CD4-positive, alpha-beta T cell (primary cell): ENCODE data around the gene SF3A2. TPM values are rescaled to one million over a fixed set of nuclear protein-coding genes. Genes with fewer than 3 reads are reported as not detected.

Source experiments
- ATAC-seq: fragments of 200-7000 bp; cut with Tn5 transposase; one replicate; pipeline ENCODE4 v1.10.0; 2022; ENCODE audit warnings: mild to moderate bottlenecking; ENCODE audit not compliant: poor library complexity
- CTCF ChIA-PET: fragments of 350-600 bp; sonication (Branson Sonifier 250); formaldehyde crosslinking; loops from one replicate; lab custom pipeline; 2021; ENCODE audit warnings: antibody characterized with exemption, inconsistent platforms; lab: Charles Lee
- POLR2A ChIA-PET: fragments of 350-600 bp; sonication (Branson Sonifier 250); formaldehyde crosslinking; loops from one replicate; lab custom pipeline; 2021; ENCODE audit warnings: antibody characterized with exemption, inconsistent platforms; lab: Charles Lee
- DNase-seq, 14 experiments: peaks; one replicate each; pipeline ENCODE4 v3.0.0-alpha.2; 2013 to 2020; ENCODE audit warnings: mixed read lengths in 2 of 14
- H3K27ac ChIP-seq, 2 donors: one replicate each; pipeline versions ENCODE4 v1.5.1 to v1.7.0; 2013; ENCODE audit warnings: low read length in 2 of 2, low read depth in 1 of 2, mild to moderate bottlenecking in 1 of 2
- H3K27me3 ChIP-seq, 2 experiments: 1 replicate in 1 of 2; 2 replicates in 1 of 2; pipeline versions ENCODE4 v1.6.1 to v1.7.0; 2013; ENCODE audit warnings: low read length in 2 of 2, control low read depth in 1 of 2, mild to moderate bottlenecking in 1 of 2, moderate library complexity in 1 of 2; ENCODE audit not compliant: insufficient read depth in 2 of 2, control insufficient read depth in 1 of 2
- H3K36me3 ChIP-seq: one replicate; pipeline ENCODE4 v1.6.1; 2013; ENCODE audit warnings: low read length, control low read depth; ENCODE audit not compliant: insufficient read depth
- H3K4me1 ChIP-seq: one replicate; pipeline ENCODE4 v1.6.1; 2013; ENCODE audit warnings: low read length, control low read depth; ENCODE audit not compliant: insufficient read depth
- H3K4me3 ChIP-seq: one replicate; pipeline ENCODE4 v1.5.1; 2013; ENCODE audit warnings: mild to moderate bottlenecking, low read length, moderate library complexity
- H3K9me3 ChIP-seq, 2 experiments: 1 replicate in 1 of 2; 2 replicates in 1 of 2; pipeline versions ENCODE4 v1.6.1 to v1.7.0; 2013; ENCODE audit warnings: low read length in 2 of 2, mild to moderate bottlenecking in 2 of 2, control low read depth in 1 of 2, moderate library complexity in 1 of 2; ENCODE audit not compliant: control insufficient read depth in 1 of 2, insufficient read depth in 1 of 2
- H3K27ac Mint-ChIP-seq: one replicate; pipeline ENCODE4 v1.8.0; 2020; ENCODE audit warnings: mixed read lengths
- H3K27me3 Mint-ChIP-seq: one replicate; pipeline ENCODE4 v1.8.0; 2021; ENCODE audit warnings: mixed read lengths
- H3K36me3 Mint-ChIP-seq: one replicate; pipeline ENCODE4 v1.8.0; 2021; ENCODE audit warnings: low read depth, mixed read lengths
- H3K4me1 Mint-ChIP-seq: one replicate; pipeline ENCODE4 v1.8.0; 2021; ENCODE audit warnings: low read depth, mixed read lengths
- H3K4me3 Mint-ChIP-seq: one replicate; pipeline ENCODE4 v1.8.0; 2020; ENCODE audit warnings: mild to moderate bottlenecking, mixed read lengths
- H3K9me3 Mint-ChIP-seq: one replicate; pipeline ENCODE4 v1.8.0; 2020; ENCODE audit warnings: mixed read lengths
- CTCF ChIP-seq: fragments of 200-600 bp; IDR thresholded peaks from one replicate; pipeline ENCODE4 v1.8.0; 2022; ENCODE audit warnings: antibody characterized with exemption, mild to moderate bottlenecking
- intact Hi-C, 2 experiments: fragments of 100-400 bp; cut with DNase I in 1 of 2; cut with micrococcal nuclease in 1 of 2; formaldehyde crosslinking; loops; one replicate each; pipeline versions ENCODE4 v1.15.1 to v1.9.0; 2023 to 2025; cut with DNase I, micrococcal nuclease
- total RNA-seq, 174 experiments: library from RNA in 2 of 174; stranded (reverse) in 2 of 174; gene quantifications; one replicate each; pipeline ENCODE4 v1.2.3 and lab custom pipeline; 2021 to 2026

The SF3A2 gene
- total RNA-seq, 2 experiments from 2014 or later = 186 to 194 TPM

- H3K4me1 Mint-ChIP-seq = peaks cover 4% of the 10 kb centered on the region
- DNase-seq (no peak), ATAC-seq (no peak)
- peaks cover 20 to 23% of the 10 kb centered on the region in 2 experiments for H3K27me3 ChIP-seq
- peaks cover 0 to 5% of the 10 kb centered on the region in 2 experiments for H3K9me3 ChIP-seq
- no peak overlapping the region for H3K27ac ChIP-seq
- peaks cover 44% of the 10 kb centered on the region for H3K4me1 ChIP-seq
- H3K4me3 ChIP-seq = no peak overlapping the region
- no peak for TF ChIP-seq CTCF
- peaks cover 63% of the 10 kb centered on the region for H3K36me3 ChIP-seq
- H3K36me3 Mint-ChIP-seq = peaks cover 38% of the 10 kb centered on the region
- H3K4me3 Mint-ChIP-seq = no peak overlapping the region
- no peak overlapping the region for H3K27ac Mint-ChIP-seq
- ChIA-PET POLR2A (no interaction called here), CTCF (no interaction called here)
- intact Hi-C loops = no loop called here
- no peaks in the 10 kb centered on the region for H3K9me3 Mint-ChIP-seq
- no peaks in the 10 kb centered on the region for H3K27me3 Mint-ChIP-seq
Observed at GRCh38 chr19:2247433-2248101, 10.9 kb downstream of the SF3A2 start.

GRCh38 chr19:2248136-2249009 lies 11.7 kb downstream of the SF3A2 start:
- Mint-ChIP-seq H3K27me3 (no peaks in the 10 kb centered on the region), H3K4me3 (no peak overlapping the region), H3K27ac (no peak overlapping the region), H3K9me3 (no peaks in the 10 kb centered on the region), H3K36me3 (peaks cover 34% of the 10 kb centered on the region), H3K4me1 (peaks cover 5% of the 10 kb centered on the region)
- Histone ChIP-seq H3K4me1 (peaks cover 44% of the 10 kb centered on the region), H3K9me3 (peaks cover 0 to 11% of the 10 kb centered on the region in 2 experiments), H3K27me3 (peaks cover 23 to 26% of the 10 kb centered on the region in 2 experiments), H3K27ac (no peak overlapping the region), H3K36me3 (peaks cover 54% of the 10 kb centered on the region), H3K4me3 (no peak overlapping the region)
- no peak for TF ChIP-seq CTCF
- intact Hi-C loops = no loop called here
- no peak for ATAC-seq
- DNase-seq = no peak
- ChIA-PET POLR2A (interaction anchor here (1.0 to 2.2 kb wide), 3 partner anchors 8 to 11 kb away, joined by 3 to 16 read pairs (median 4); no protein-coding TSS in a partner anchor), CTCF (no interaction called here)

GRCh38 chr19:2249010-2249866 lies 12.6 kb downstream of the SF3A2 start, which contains the start of gene AMH:
TSS of gene AMH (plus strand) at chr19:2249323. CDS start at chr19:2249333, 10 bp downstream.
- Histone ChIP-seq H3K4me1 (peaks cover 44% of the 10 kb centered on the region), H3K27ac (no peak within 1 kb of the TSS), H3K4me3 (no peak within 1 kb of the TSS), H3K27me3 (peaks cover 23 to 26% of the 10 kb centered on the region in 2 experiments), H3K9me3 (peaks cover 0 to 11% of the 10 kb centered on the region in 2 experiments), H3K36me3 (peaks cover 46% of the 10 kb centered on the region)
- no peak for DNase-seq
- no peak within 1 kb of the TSS for H3K27ac Mint-ChIP-seq
- H3K36me3 Mint-ChIP-seq = peaks cover 32% of the 10 kb centered on the region
- intact Hi-C loops = no loop called here
- peak within 1 kb of the TSS; percentile 63 for H3K4me3 Mint-ChIP-seq
- H3K4me1 Mint-ChIP-seq = peaks cover 9% of the 10 kb centered on the region
- no peaks in the 10 kb centered on the region for H3K9me3 Mint-ChIP-seq
- ChIA-PET CTCF (interaction anchor here (1.0 kb wide), 1 partner anchor 25 kb away, joined by 3 read pairs; no protein-coding TSS in a partner anchor), POLR2A (interaction anchor here (0.5 to 2.2 kb wide), 6 partner anchors 9 to 388 kb away, joined by 3 to 16 read pairs (median 4); no protein-coding TSS in a partner anchor)
- TF ChIP-seq CTCF = no peak
- H3K27me3 Mint-ChIP-seq = no peaks in the 10 kb centered on the region
- ATAC-seq = no peak
